HuH-7 (cell line): ENCODE results near the gene SYT13.

Source experiments
- DNase-seq: peaks from one replicate; pipeline ENCODE4 v3.0.0; 2011; ENCODE audit warnings: low spot score

SYT13 gene

DNA sequence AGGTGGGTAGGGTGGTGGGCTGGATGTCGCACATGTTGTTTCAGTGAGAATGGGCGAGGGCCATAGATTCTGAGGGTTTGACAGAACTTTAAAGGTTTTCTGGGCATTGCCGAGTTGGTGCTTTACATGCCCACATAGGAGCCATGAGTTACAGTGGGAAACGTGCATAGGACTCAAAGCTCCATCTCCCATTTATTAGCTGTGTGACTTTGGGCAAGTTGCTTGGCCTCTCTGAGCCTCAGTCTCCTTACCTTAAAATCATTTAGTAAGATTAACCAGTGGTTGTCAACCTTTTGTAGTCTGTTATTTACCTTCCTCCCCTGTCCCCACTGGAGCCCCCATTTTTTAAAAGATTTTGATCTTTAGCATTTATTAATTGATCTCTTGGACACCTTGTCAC lies 67.4 kb downstream of the SYT13 start:
- no peak for DNase-seq

DNA sequence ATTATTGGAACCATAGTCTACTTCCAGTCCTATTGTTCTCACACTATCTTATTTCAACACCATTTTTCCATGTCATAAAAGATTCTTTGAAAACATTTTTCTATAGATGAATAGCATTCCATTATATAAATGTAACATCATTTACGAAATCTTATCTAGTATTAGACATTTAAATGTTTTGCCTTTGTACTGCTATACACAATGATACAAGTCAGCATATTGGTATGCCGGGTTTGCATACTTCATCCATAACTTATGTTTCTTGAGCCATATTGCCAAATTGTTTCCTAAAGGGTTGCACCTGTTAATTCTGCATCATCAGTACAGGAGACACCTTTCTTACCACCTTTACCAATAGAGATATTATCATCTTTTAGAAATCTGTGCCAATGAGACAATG lies 68.2 kb downstream of the SYT13 start:
- DNase-seq: no peak

- DNase-seq: no peak
Measured at GRCh38 chr11:45216901-45217300, 69.2 kb downstream of the SYT13 start.

GRCh38 chr11:45216031-45216430 lies 70.1 kb downstream of the SYT13 start:
- DNase-seq: no peak

DNA sequence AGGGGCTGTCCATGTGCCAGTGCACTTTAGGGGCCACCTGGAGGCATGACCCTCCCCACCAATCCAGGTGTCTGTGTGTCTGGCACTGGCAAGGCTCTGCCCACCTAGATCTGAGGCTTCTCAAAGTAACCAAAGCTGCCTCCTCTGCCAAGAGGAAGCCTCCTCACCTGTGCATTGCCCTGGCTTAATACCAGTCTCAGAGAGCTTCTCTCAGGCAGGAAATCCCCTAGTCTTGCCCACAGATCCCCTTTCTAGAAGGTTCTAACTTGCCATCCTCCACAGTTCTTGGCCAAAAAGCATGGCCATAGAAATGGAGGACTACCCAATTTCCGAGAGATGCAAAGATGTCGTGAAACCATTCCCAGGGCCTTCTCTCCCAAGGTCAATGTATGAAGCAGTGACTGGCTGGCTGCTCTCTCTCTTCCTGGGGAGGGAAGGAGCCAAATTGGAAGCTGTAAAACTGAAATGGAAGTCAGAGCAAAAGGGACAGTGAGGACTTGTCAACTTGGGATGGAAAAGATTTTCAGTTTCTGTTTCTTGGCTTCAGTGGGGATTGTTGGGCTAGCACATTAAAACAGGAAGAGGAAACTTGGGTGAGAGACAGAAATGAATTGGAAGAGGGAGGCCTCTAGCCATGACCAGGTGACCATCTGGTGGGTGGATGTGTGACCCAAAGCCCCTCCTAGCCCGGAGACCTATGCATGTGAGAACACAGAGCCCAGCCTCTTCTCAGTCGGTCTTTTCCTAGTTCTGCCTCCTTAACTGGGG lies 70.9 kb downstream of the SYT13 start:
- DNase-seq: no peak

DNA sequence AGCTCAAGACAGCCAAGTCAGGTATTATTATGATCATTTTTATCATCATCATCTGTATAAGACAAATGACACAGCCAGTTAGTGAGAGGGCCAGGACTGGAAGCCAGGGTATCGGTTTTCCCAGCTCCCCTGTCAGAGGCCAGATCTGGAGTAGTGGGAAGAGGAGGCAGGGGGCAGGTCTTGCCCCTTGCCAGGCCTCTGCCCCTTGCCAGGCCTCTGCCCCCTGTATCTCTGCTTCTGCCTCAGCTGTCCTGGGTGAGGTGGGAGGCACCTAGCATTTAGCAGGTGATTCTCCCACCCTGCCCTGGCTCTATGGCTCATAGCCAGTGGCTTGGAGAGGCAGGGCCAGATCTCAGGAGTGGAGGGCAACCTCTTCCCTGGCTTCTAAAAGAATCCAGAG lies 72.4 kb downstream of the SYT13 start:
- DNase-seq: no peak

GRCh38 chr11:45213316-45213665 lies 72.8 kb downstream of the SYT13 start:
- DNase-seq: no peak

DNA sequence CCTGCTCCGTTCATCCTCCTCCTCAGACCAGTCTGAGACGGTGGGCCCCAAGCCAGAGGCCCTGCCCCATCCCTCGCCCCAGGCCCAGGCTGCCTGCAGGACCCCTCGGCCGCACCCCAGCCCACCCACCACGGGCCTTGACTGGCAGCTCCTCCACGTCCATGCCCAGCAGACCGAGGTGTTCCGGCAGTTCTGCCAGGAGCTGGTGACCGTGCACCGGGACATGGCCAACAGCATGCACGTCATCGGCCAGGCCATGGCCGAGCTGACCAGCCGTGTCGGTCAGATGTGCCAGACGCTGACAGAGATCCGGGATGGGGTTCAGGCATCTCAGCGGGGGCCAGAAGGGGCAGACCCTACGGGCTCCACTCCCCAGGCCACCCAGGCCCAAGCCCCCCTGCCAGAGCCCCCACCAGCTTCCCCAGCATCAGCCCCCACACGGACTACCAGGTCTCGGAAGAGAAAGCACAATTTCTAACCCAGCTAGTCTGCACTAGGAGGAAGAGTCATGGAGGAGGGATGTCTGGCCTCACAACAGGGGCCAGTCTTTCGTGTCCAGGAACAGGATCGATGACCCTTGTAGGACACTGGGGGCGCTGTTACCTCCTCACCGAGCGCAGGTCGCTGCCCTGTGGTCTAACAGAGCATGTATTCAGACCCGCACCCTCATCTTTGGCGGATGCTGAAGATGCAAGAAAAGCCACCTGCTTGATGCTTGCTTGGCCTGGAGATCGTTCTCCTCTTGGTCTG lies 73.4 kb downstream of the SYT13 start:
- DNase-seq: peak; percentile 49

GRCh38 chr11:45211732-45212131 lies 74.4 kb downstream of the SYT13 start:
- DNase-seq: no peak

DNA sequence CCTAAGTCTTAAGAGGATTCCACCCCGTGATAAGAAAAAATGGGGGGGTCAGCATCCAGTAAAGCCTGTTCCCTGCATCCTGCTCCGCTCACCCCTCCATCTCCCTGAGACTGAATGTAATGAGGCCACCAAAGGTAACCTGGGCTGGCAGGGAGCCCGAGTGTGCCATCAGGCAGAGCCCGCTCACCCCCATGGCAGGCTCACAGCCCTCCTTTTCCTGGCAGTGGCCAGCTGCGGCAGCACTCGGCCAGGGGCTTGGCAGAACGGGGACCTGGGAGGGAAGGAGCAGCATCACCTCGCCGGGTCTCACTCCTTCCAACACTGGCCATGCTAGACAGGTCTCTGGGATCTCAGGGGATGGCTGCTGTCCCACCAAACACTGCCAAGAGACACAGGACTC lies 75.3 kb downstream of the SYT13 start:
- no peak for DNase-seq

- DNase-seq: no peak
Measured at GRCh38 chr11:45209891-45210699, 76.0 kb downstream of the SYT13 start.

DNA sequence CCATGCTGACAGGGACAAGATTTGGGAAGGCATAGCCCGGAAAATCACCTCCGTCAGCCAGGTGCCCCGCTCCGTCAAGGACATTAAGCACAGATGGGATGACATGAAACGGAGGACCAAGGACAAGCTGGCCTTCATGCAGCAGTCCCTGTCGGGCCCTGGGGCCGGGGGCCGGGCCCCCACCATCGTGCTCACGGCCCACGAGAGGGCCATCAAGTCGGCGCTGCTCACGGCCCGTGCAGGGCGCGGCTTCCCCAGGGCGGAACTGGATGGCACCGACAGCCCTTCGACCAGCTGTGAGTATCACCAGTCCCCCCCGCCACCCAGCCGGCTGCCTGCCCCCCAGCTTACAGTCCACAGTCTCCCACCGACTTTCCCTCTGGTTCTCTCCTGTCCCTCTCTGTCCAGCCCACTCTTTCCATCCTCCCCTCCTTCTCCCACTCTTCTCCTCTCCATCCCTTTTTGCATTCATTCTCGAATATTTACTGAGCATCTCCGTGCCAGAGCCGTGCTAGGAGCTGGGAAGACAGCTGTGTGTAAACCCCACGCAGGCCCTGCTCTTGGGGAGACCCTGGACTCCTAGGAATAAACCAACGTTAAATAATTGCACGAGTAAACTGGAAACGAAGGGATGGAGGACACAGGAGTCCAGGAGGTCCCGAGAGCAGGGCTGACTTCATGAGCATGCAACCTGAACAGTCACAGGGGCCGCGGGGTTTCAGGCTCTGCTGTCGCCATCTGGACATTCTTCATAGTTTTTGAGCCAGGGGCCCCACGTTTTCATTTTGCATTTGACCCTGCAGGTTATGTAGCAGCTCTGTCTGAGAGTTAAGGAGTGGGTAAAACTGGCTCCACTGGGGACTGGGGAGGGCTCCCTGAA lies 76.9 kb downstream of the SYT13 start:
- no peak for DNase-seq

- no peak for DNase-seq
Measured at GRCh38 chr11:45208135-45208534, 78.0 kb downstream of the SYT13 start.

DNA sequence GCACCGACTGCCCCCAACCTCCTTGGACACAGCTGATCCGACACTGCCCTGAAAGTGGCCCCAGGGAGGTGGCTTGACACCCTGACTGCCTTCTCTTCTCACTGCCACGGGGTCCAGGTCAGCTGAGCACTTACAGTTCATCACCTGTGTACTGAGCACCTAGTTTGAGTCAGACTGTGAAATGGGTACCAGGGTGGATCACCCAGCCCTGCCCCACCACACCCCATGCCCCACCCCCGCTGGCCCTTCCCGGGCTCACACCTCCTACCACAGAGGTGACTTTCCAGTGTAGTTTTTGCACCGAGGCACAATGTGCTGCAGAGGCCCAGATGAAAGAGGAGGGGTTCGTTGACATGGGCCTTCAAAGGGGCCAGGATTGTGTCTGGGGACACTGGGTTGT lies 80.2 kb downstream of the SYT13 start:
- no peak for DNase-seq

DNA sequence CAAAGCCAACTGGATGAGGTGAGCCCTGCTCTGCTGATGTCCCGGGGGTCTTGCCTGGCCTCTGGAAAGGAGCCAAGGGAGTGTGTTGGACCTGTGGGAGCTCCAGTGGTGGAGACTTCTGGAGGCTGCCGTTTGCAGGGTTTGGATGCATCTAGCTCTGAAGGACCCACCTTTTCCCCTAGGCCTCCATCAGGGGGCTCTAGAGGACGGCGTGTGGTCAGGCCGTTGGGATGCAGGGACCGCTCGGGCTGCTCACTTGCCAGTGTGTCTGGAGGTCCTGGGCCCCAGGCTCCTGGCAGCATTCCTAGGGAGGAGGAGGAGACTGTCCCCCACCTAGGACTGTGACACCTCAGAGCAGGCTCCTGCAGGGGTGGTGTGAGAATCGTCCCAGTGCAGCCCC lies 81.4 kb downstream of the SYT13 start:
- DNase-seq: no peak

DNA sequence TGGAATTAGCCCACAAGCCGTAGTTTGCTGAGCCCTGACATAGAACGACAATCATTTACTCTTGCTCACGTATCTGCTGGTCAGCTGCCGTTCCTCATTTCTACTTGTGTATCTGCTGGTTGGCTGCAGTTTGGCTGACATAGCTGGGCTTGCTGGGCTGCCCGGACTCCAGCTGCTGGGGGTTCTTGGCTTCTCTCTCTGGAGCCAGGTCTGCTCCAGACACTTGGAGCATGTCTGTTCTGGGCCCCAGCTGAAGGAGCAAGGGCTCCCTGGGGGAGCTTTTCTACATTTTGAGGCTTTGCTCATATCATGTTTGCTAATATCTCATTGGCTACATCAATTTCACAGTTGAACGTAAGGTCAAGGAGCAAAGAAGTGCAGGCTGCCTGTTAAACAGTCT lies 92.4 kb downstream of the SYT13 start:
- DNase-seq: no peak
